ENCODE results near the gene EARS2.

- TF ChIP-seq CTCF (IDR thresholded peaks at IDR 0.05) (no peak), POLR2A (IDR thresholded peaks at IDR 0.05) (no peak)
Measured at GRCh38 chr16:23524886-23525285, 32.3 kb downstream of the EARS2 start.
